GM12878 (cell line): Measurements from ENCODE around the gene F10.

Experiments
- CHD2 ChIP-seq: IDR thresholded peaks from 2 replicates; pipeline ENCODE4 v1.6.1; 2011; ENCODE audit warnings: low read depth, low read length, improper control_type of control experiment, borderline replicate concordance
- CTCF ChIP-seq, 3 experiments: IDR thresholded peaks in 2 of 3; conservative IDR thresholded peaks in 1 of 3; 2 replicates each; pipeline ENCODE4 v1.5.1; 2011; ENCODE audit warnings: low read depth in 3 of 3, low read length in 3 of 3, mild to moderate bottlenecking in 3 of 3, control low read depth in 2 of 3, moderate library complexity in 2 of 3, inconsistent platforms in 1 of 3, mixed read lengths in 1 of 3; ENCODE audit not compliant: control insufficient read depth in 2 of 3, insufficient read depth in 1 of 3; ENCODE audit errors: extremely low read depth in 1 of 3
- EP300 ChIP-seq, 2 experiments: fragments of 150-350 bp in 1 of 2; IDR thresholded peaks; 2 replicates each; pipeline ENCODE4 v1.6.1; 2011 to 2012; ENCODE audit warnings: low read depth in 2 of 2, low read length in 2 of 2, borderline replicate concordance in 1 of 2, improper control_type of control experiment in 1 of 2, inconsistent platforms in 1 of 2; ENCODE audit not compliant: control insufficient read depth in 1 of 2
- ETV6 ChIP-seq, 2 experiments: fragments of 450-650 bp in 1 of 2; IDR thresholded peaks in 1 of 2; conservative IDR thresholded peaks in 1 of 2; 2 replicates each; pipeline ENCODE4 v1.6.1; 2014; ENCODE audit warnings: antibody characterized with exemption in 1 of 2, borderline replicate concordance in 1 of 2, low read depth in 1 of 2, mild to moderate bottlenecking in 1 of 2, moderate library complexity in 1 of 2
- EZH2 ChIP-seq: IDR thresholded peaks from 2 replicates; pipeline ENCODE4 v1.6.1; 2012; ENCODE audit warnings: low read depth, mild to moderate bottlenecking, control low read depth, inconsistent platforms, low read length, borderline replicate concordance; ENCODE audit not compliant: control insufficient read depth
- GABPA ChIP-seq: IDR thresholded peaks from 2 replicates; pipeline ENCODE4 v1.6.1; 2014; ENCODE audit warnings: antibody characterized with exemption, low read depth, mild to moderate bottlenecking, inconsistent platforms
- IRF3 ChIP-seq: fragments of 450-650 bp; IDR thresholded peaks from 2 replicates; pipeline ENCODE4 v1.6.1; 2014; ENCODE audit warnings: mild to moderate bottlenecking
- IRF5 ChIP-seq: fragments of 450-650 bp; IDR thresholded peaks from 2 replicates; pipeline ENCODE4 v1.6.1; 2017; ENCODE audit warnings: borderline replicate concordance
- MAX ChIP-seq: IDR thresholded peaks from 2 replicates; pipeline ENCODE4 v1.6.1; 2012; ENCODE audit warnings: low read depth, low read length, improper control_type of control experiment
- NFXL1 ChIP-seq: fragments of 450-650 bp; IDR thresholded peaks from 2 replicates; pipeline ENCODE4 v1.6.1; 2017; ENCODE audit warnings: antibody characterized with exemption, mild to moderate bottlenecking, borderline replicate concordance
- POLR2AphosphoS5 ChIP-seq: IDR thresholded peaks from 2 replicates; pipeline ENCODE4 v1.6.1; 2011; ENCODE audit warnings: mild to moderate bottlenecking, low read length, inconsistent platforms
- RFX5 ChIP-seq: IDR thresholded peaks from 2 replicates; pipeline ENCODE4 v1.6.1; 2011; ENCODE audit warnings: low read depth, low read length, improper control_type of control experiment
- SIN3A ChIP-seq: IDR thresholded peaks from 2 replicates; pipeline ENCODE4 v1.6.1; 2012; ENCODE audit warnings: low read depth, low read length, improper control_type of control experiment
- SMAD1 ChIP-seq: fragments of 450-650 bp; IDR thresholded peaks from 2 replicates; pipeline ENCODE4 v1.6.1; 2018; ENCODE audit warnings: mild to moderate bottlenecking, low read depth; ENCODE audit not compliant: partially characterized antibody

- no peak for TF ChIP-seq EZH2
- no peak for TF ChIP-seq MAX
- no peak for TF ChIP-seq CTCF (IDR thresholded peaks at IDR 0.05 in 2 of 3, conservative IDR thresholded peaks at IDR 0.05 in 1 of 3; ENCODE audit: control insufficient read depth in 2 of 3, extremely low read depth in 1 of 3, insufficient read depth in 1 of 3, low read depth in 3 of 3, low read length in 3 of 3)
- no peak for TF ChIP-seq EP300 (IDR thresholded peaks at IDR 0.05; ENCODE audit: borderline replicate concordance in 1 of 2, control insufficient read depth in 1 of 2, low read depth in 2 of 2, low read length in 2 of 2)
- TF ChIP-seq IRF5, result no peak
- no peak for TF ChIP-seq SMAD1
- TF ChIP-seq GABPA, result no peak
- TF ChIP-seq ETV6 (conservative IDR thresholded peaks at IDR 0.05 in 1 of 2, IDR thresholded peaks at IDR 0.05 in 1 of 2; ENCODE audit: borderline replicate concordance in 1 of 2, low read depth in 1 of 2), result no peak
- TF ChIP-seq NFXL1, result no peak
- no peak for TF ChIP-seq SIN3A
- TF ChIP-seq POLR2AphosphoS5, result no peak
- TF ChIP-seq RFX5, result no peak
- no peak for TF ChIP-seq CHD2
- no peak for TF ChIP-seq IRF3
Observed at GRCh38 chr13:113124211-113124970, 1.8 kb downstream of the F10 start.
